Tibial artery (tissue), 4 donors: Measurements from ENCODE around the gene CTSE.

Experiments
- DNase-seq, 2 donors: peaks; one replicate each; pipeline ENCODE4 v3.0.0-alpha.2; 2019
- H3K27ac ChIP-seq, 2 donors: fragments of 200-600 bp; sonication (generic) in 1 of 2; 1 replicate in 1 of 2; 2 replicates in 1 of 2; pipeline ENCODE4 v1.5.1; 2018 to 2019; ENCODE audit warnings: mild to moderate bottlenecking in 1 of 2
- H3K27me3 ChIP-seq, 2 donors: fragments of 200-600 bp; sonication (generic) in 1 of 2; one replicate each; pipeline versions ENCODE4 v1.5.1 to v1.6.0; 2016 to 2019
- H3K36me3 ChIP-seq, 3 donors: fragments of 200-600 bp; sonication (generic) in 2 of 3; one replicate each; pipeline ENCODE4 v1.5.1; 2016 to 2019; ENCODE audit warnings: mild to moderate bottlenecking in 2 of 3
- H3K4me1 ChIP-seq, 4 donors: fragments of 200-600 bp; sonication (generic) in 2 of 4; 1 replicate in 3 of 4; 2 replicates in 1 of 4; pipeline ENCODE4 v1.5.1; 2016 to 2019
- H3K4me3 ChIP-seq, 2 donors: fragments of 200-600 bp; sonication (generic) in 1 of 2; 1 replicate in 1 of 2; 2 replicates in 1 of 2; pipeline ENCODE4 v1.5.1; 2018 to 2019; ENCODE audit warnings: mild to moderate bottlenecking in 2 of 2
- H3K9me3 ChIP-seq, 3 donors: fragments of 200-600 bp; sonication (generic) in 1 of 3; one replicate each; pipeline ENCODE4 v1.5.1; 2016 to 2019
- intact Hi-C: fragments of 100-400 bp; cut with DNase I; formaldehyde crosslinking; loops from one replicate; pipeline ENCODE4 v1.15.0; 2023; ENCODE audit warnings: low total_unique reads
- TF ChIP-seq, protein P1 (sequence below), 2 experiments: fragments of 200-600 bp in 1 of 2; fragments of 450-650 bp in 1 of 2; IDR thresholded peaks; one replicate each; pipeline ENCODE4 v1.5.1; 2017 to 2019; ENCODE audit warnings: antibody characterized with exemption in 2 of 2, mild to moderate bottlenecking in 1 of 2, moderate library complexity in 1 of 2

The CTSE gene

GRCh38 chr1:206048582-206048981 lies 24.9 kb upstream of the CTSE start:
- intact Hi-C loops: no loop called here
- TF ChIP-seq, protein P1, sequence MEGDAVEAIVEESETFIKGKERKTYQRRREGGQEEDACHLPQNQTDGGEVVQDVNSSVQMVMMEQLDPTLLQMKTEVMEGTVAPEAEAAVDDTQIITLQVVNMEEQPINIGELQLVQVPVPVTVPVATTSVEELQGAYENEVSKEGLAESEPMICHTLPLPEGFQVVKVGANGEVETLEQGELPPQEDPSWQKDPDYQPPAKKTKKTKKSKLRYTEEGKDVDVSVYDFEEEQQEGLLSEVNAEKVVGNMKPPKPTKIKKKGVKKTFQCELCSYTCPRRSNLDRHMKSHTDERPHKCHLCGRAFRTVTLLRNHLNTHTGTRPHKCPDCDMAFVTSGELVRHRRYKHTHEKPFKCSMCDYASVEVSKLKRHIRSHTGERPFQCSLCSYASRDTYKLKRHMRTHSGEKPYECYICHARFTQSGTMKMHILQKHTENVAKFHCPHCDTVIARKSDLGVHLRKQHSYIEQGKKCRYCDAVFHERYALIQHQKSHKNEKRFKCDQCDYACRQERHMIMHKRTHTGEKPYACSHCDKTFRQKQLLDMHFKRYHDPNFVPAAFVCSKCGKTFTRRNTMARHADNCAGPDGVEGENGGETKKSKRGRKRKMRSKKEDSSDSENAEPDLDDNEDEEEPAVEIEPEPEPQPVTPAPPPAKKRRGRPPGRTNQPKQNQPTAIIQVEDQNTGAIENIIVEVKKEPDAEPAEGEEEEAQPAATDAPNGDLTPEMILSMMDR (IDR thresholded peaks at IDR 0.05): no peak
- peaks cover 0 to 4% of the 10 kb centered on the region in 2 donors for H3K27me3 ChIP-seq
- H3K4me1 ChIP-seq: no peaks in the 10 kb centered on the region
- H3K27ac ChIP-seq: no peak overlapping the region
- H3K9me3 ChIP-seq: no peaks in the 10 kb centered on the region
- peak in 1 of 2 donors; percentile 49 for DNase-seq
- no peak overlapping the region for H3K4me3 ChIP-seq
- H3K36me3 ChIP-seq: no peaks in the 10 kb centered on the region

DNA sequence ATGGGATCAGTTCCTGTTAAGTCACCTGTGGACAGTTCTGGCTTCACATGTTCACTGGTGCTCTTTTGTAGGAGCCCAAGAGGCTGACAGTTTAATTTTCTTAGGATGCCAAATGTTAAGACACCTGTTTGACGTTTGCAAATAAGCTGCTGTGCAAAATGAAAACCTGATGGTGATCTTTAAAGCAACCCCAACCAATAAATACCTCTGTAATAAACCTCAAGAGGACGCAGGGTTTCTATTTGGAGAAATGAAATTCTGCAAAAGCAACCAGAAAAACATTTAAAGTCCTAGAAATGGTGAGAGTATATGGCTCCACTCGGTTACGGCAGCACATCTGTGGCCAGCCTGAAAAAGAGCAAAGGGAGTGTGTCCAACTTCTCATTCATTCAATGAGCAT lies 23.6 kb upstream of the CTSE start:
- intact Hi-C loops: no loop called here
- Histone ChIP-seq H3K4me3 (no peak overlapping the region), H3K4me1 (no peaks in the 10 kb centered on the region), H3K36me3 (no peaks in the 10 kb centered on the region), H3K27me3 (peaks cover 0 to 8% of the 10 kb centered on the region in 2 donors), H3K9me3 (no peaks in the 10 kb centered on the region), H3K27ac (no peak overlapping the region)
- TF ChIP-seq, protein P1 (IDR thresholded peaks at IDR 0.05): no peak
- DNase-seq: no peak

DNA sequence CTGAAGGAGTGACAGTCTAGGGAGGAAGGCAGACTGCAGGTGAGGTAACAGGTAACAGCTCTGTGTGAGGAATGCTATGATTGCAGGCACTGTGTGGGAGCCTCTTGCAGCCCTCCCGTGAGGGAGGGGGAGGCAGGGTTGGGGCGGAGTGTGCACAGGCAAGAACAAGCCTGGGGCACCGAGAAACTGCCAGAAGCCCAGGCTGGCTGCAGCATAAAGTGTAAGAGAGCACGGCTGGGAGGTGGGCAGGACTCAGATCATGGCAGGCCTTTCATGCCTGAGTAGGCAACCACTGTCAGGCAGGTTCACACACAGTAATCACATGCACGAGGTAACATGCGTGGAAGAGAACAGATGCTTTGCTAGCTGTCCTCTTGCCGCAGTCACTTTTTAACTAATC lies 17.9 kb upstream of the CTSE start:
- no peak for DNase-seq
- TF ChIP-seq, protein P1 (IDR thresholded peaks at IDR 0.05): no peak
- no peaks in the 10 kb centered on the region for H3K36me3 ChIP-seq
- no peak overlapping the region for H3K4me3 ChIP-seq
- peaks cover 0 to 25% of the 10 kb centered on the region in 2 donors for H3K27me3 ChIP-seq
- H3K27ac ChIP-seq: no peak overlapping the region
- H3K4me1 ChIP-seq: no peaks in the 10 kb centered on the region
- intact Hi-C loops: no loop called here
- no peaks in the 10 kb centered on the region for H3K9me3 ChIP-seq

- Histone ChIP-seq H3K27ac (no peak overlapping the region), H3K9me3 (no peaks in the 10 kb centered on the region), H3K27me3 (peaks cover 0 to 31% of the 10 kb centered on the region in 2 donors), H3K4me3 (no peak overlapping the region), H3K4me1 (no peaks in the 10 kb centered on the region), H3K36me3 (no peaks in the 10 kb centered on the region)
- DNase-seq: no peak
- intact Hi-C loops: no loop called here
- TF ChIP-seq, protein P1 (IDR thresholded peaks at IDR 0.05): no peak
Measured at GRCh38 chr1:206040328-206040727, 16.6 kb upstream of the CTSE start.

- DNase-seq: no peak
- no peaks in the 10 kb centered on the region for H3K9me3 ChIP-seq
- H3K27ac ChIP-seq: no peak overlapping the region
- H3K27me3 ChIP-seq: peaks cover 0 to 31% of the 10 kb centered on the region in 2 donors
- intact Hi-C loops: no loop called here
- no peaks in the 10 kb centered on the region for H3K36me3 ChIP-seq
- TF ChIP-seq, protein P1 (IDR thresholded peaks at IDR 0.05): no peak
- H3K4me1 ChIP-seq: no peaks in the 10 kb centered on the region
- H3K4me3 ChIP-seq: no peak overlapping the region
Measured at GRCh38 chr1:206039046-206039973, 15.6 kb upstream of the CTSE start.
